PC-9 (cell line): Measurements from ENCODE around the gene COL20A1.

ENCODE experiments used
- EZH2 ChIP-seq: fragments of 200-600 bp; sonication (generic); IDR thresholded peaks from 2 replicates; pipeline ENCODE4 v1.8.0; 2017; ENCODE audit warnings: antibody characterized with exemption, low read depth
- TF ChIP-seq, protein P1 (sequence below): fragments of 200-600 bp; sonication (generic); conservative IDR thresholded peaks from 2 replicates; pipeline ENCODE4 v1.6.1; 2017; ENCODE audit warnings: mixed run types, antibody characterized with exemption, mild to moderate bottlenecking, moderate library complexity

DNA sequence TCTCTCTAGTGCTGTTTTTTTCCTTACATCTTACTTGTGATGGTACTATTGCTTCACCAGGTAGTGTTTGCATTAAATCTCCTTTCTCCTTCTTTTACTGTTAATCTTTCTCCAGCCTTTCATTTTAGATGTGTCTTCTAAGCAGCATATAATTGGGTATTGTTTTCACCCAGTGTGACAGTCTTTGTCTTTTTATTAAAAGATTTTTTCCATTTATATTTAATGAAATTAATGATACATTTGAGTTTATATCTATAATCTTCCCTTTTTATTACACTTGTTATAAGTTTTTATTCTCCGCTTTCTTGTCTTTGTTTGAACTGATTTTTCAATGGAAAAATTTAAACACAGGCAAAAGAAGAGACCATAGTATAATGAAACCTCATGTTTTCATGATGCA, 8.7 kb downstream of the COL20A1 start:
- TF ChIP-seq, protein P1, sequence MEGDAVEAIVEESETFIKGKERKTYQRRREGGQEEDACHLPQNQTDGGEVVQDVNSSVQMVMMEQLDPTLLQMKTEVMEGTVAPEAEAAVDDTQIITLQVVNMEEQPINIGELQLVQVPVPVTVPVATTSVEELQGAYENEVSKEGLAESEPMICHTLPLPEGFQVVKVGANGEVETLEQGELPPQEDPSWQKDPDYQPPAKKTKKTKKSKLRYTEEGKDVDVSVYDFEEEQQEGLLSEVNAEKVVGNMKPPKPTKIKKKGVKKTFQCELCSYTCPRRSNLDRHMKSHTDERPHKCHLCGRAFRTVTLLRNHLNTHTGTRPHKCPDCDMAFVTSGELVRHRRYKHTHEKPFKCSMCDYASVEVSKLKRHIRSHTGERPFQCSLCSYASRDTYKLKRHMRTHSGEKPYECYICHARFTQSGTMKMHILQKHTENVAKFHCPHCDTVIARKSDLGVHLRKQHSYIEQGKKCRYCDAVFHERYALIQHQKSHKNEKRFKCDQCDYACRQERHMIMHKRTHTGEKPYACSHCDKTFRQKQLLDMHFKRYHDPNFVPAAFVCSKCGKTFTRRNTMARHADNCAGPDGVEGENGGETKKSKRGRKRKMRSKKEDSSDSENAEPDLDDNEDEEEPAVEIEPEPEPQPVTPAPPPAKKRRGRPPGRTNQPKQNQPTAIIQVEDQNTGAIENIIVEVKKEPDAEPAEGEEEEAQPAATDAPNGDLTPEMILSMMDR = no peak
- no peak for TF ChIP-seq EZH2
